22Rv1 (cell line): ENCODE measurements around the gene WASL.

Source experiments
- ZFX ChIP-seq: fragments of 450-650 bp; IDR thresholded peaks from 2 replicates; pipeline ENCODE4 v1.6.1; 2017; ENCODE audit warnings: antibody characterized with exemption, borderline replicate concordance
- TF ChIP-seq, protein P1 (sequence below): fragments of 450-650 bp; IDR thresholded peaks from 2 replicates; pipeline ENCODE4 v1.5.1; 2017; ENCODE audit warnings: mild to moderate bottlenecking

DNA sequence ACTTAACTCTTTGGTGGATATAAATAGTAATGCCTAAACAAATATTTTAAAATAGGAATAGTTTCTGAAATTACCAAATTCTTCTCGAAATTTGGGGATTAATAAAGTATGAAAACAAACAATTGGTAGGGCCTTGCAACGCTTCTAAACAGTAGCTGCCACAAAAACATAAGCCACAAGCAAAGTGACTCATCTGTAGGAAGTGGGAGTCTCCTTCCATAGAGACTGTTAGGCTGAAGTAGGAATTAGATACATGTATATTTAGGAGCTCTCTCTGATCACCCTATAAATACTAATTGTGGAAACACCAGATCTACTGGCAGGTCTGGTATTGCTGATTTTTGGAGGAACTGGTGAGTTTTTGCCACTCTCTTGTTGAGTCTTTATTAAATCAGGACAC is 98.8 kb downstream of the WASL start:
- TF ChIP-seq, protein P1, sequence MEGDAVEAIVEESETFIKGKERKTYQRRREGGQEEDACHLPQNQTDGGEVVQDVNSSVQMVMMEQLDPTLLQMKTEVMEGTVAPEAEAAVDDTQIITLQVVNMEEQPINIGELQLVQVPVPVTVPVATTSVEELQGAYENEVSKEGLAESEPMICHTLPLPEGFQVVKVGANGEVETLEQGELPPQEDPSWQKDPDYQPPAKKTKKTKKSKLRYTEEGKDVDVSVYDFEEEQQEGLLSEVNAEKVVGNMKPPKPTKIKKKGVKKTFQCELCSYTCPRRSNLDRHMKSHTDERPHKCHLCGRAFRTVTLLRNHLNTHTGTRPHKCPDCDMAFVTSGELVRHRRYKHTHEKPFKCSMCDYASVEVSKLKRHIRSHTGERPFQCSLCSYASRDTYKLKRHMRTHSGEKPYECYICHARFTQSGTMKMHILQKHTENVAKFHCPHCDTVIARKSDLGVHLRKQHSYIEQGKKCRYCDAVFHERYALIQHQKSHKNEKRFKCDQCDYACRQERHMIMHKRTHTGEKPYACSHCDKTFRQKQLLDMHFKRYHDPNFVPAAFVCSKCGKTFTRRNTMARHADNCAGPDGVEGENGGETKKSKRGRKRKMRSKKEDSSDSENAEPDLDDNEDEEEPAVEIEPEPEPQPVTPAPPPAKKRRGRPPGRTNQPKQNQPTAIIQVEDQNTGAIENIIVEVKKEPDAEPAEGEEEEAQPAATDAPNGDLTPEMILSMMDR, result no peak
- TF ChIP-seq ZFX, result no peak
